GM12872 (cell line): ENCODE measurements around the gene PPP2R3B.

Experiments
- TF ChIP-seq, protein P1 (sequence below): IDR thresholded peaks from 3 replicates; pipeline ENCODE4 v1.5.1; 2011; ENCODE audit warnings: low read depth, mild to moderate bottlenecking, low read length, moderate library complexity; ENCODE audit not compliant: insufficient read depth

The PPP2R3B gene

DNA sequence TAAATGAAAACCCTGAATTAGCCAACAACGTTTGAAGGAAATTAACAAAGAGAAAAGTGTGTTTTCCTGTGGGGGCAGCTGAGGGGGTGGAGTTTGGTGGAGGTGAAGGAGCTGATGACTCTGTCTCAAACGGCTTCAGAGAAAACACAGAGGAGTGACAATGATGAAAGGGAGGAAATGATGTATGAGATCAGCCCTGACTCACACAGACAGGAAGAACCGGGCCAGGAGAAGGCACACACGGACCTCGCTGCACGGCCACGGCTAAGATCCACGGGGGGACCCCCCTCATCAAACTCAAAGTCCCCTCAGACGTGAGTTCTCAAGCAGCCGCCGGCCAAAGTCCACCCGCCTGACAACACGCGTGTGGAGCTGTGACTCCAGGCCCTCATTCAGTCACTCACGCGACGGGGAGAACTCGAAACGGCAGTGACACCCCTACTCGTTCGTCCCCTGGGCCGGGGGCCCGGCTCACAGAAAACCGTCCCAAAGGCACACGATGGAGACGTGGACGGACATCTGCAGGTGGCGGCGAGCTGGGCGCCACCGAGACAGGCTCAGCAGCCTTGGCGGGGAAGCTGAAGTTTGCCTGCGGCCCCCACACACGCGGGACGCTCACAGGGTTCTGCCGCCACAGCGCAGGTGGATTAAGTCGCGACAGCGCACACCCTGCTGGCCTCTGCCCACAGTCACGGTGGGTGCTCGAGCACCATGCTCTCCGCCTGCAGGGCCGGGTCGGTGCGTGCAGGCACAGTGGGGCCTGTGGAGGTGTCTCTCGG lies 28.8 kb downstream of the PPP2R3B start:
- TF ChIP-seq, protein P1, sequence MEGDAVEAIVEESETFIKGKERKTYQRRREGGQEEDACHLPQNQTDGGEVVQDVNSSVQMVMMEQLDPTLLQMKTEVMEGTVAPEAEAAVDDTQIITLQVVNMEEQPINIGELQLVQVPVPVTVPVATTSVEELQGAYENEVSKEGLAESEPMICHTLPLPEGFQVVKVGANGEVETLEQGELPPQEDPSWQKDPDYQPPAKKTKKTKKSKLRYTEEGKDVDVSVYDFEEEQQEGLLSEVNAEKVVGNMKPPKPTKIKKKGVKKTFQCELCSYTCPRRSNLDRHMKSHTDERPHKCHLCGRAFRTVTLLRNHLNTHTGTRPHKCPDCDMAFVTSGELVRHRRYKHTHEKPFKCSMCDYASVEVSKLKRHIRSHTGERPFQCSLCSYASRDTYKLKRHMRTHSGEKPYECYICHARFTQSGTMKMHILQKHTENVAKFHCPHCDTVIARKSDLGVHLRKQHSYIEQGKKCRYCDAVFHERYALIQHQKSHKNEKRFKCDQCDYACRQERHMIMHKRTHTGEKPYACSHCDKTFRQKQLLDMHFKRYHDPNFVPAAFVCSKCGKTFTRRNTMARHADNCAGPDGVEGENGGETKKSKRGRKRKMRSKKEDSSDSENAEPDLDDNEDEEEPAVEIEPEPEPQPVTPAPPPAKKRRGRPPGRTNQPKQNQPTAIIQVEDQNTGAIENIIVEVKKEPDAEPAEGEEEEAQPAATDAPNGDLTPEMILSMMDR = no peak

DNA sequence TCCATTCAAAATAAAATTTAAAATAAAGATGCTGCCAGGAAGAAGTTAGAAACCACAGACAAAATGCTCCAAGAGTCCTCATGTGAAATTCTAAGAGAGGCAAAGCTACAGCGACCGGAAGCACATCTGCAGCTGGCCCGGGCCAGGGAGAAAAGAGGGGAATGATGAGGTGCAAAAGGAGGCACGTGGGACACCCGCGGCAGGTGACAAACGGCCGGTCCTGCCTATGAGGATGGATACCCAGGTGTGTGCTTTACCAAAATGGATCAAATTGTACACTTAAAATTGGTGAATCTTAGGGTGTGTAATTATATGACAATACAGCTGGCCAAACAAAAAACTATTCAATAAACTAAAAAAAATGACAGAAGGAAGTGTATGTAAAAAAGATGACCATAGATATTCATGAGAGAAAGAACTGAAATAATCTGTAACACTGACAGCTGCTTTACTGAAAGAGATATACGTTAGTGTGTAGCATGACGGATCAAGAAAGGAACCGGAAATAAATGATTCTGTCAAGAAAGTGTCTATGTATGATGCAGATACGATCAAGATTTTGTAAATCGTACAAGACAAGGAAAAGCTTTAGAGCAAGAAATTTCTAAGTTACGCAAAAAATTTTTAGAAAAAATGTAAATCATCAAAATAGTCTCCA lies 29.5 kb downstream of the PPP2R3B start:
- TF ChIP-seq, protein P1 = no peak

DNA sequence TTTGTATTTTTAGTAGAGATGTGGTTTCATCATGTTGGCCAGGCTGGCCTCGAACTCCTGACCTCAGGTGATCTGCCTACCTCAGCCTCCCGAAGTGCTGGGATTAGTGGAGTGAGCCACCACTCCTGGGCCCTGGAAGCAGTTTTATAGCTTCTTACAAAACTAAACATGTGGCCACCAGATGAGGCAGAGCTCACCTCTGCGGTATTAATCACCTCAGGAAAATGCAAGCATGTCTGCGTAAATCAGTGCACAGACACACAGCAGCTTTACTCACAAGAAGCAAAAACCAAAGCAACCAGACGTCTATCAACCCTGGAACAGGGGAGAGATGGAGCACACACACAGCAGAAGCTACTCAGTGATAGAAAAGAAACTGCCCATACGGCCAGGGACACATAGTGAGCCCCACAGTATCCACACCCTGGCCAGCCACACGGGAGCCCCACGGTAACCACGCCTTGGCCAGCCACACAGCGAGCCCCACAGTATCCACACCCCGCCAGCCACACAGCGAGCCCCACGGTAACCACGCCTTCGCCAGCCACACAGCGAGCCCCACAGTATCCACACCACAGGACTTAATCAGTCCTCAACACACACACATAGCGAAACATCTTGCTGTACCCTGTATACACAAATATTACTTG lies 30.2 kb downstream of the PPP2R3B start:
- TF ChIP-seq, protein P1 = no peak

GRCh38 chrX:355329-356050 lies 31.2 kb downstream of the PPP2R3B start:
- TF ChIP-seq, protein P1 = no peak

DNA sequence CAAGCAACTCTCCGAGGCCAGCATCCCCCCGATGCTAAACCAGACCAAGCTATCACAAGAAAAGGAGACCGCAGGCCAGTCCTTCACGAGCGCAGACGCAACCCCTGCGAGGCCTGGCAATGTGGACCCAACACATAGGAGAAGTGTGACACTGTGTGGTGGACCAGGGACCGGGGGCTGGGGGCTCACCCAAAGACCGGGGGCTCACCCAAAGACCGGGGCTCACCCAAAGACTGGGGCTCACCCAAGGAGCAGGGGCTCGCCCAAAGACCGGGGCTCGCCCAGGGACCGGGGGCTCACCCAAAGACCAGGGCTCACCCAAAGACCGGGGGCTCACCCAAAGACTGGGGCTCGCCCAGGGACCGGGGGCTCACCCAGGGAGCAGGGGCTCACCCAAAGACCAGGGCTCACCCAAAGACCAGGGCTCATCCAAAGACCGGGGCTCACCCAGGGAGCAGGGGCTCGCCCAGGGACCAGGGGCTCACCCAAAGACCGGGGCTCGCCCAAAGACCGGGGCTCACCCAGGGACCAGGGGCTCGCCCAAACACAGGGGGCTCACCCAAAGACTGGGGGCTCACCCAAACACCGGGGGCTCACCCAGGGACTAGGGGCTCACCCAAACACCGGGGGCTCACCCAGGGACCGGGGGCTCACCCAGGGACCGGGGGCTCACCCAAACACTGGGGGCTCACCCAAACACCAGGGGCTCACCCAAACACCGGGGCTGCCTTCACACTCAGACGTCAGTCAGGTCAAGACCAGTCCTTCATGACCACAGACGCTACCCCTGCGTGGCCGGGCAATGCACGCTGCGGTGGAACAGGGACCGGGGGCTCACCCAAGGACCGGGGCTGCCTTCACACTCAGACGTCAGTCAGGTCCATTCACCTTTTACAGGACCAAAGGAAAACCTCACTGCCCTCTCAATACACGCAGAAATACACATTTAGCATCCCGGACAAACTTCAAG lies 32.9 kb downstream of the PPP2R3B start:
- TF ChIP-seq, protein P1 = no peak

DNA sequence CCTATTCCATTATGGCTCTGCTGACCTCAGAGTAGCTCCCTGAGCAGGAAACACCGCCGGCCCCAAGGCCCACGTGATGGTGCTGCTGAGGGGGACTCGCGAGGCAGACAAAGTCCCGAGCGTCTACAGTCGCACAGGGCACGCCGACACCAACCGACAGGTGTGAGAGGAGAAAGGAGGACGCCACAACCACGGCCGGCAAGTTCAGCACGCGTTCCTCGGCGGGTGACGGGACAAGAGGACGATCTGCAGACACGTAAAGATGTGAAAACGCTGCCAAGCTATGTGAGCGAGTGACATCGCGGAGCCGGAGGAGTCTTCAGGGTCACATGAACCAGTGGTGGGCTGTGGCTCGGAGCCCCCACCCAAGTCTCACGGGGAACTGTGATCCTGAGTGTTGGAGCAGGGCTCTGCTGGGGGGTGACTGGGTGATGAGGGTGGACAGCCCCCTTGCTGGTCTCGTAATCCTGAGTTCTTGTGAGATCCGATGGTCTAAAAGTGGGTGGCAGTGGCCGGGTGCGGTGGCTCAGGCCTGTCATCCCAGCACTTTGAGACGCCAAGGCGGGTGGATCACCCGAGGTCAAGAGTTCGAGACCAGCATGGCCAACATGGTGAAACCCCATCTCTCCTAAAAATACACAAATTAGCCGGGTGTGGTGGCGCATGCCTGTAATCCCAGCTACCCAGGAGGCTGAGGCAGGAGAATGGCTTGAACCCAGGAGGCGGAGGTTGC lies 34.0 kb downstream of the PPP2R3B start:
- TF ChIP-seq, protein P1 = no peak
